ENCODE data around the gene KRTAP2-4.

GRCh38 chr17:41052566-41052965 is 13.1 kb downstream of the KRTAP2-4 start:
- TF ChIP-seq CTCF (conservative IDR thresholded peaks at IDR 0.05 in 1 of 2, IDR thresholded peaks at IDR 0.05 in 1 of 2; ENCODE audit: extremely low read depth in 1 of 2, insufficient read depth in 1 of 2, low read depth in 1 of 2, low read length in 2 of 2), result no peak
- no peak for TF ChIP-seq EZH2 (IDR thresholded peaks at IDR 0.05; ENCODE audit: borderline replicate concordance, low read length)

All from mammary epithelial cell (primary cell).